ENCODE data around the gene ERC2.
A peak's percentile ranks its signal among the peaks of the same experiment; 100 is the strongest.

The ERC2 gene

GRCh38 chr3:55909373-55909772 lies 558.9 kb downstream of the ERC2 start:
- DNase-seq, result no peak

- no peak for DNase-seq
These were observed 560.7 kb downstream of the ERC2 start for GRCh38 chr3:55907616-55908015.

- no peak for DNase-seq
These were observed 561.4 kb downstream of the ERC2 start for GRCh38 chr3:55906896-55907295.

GRCh38 chr3:55904716-55905115 lies 563.6 kb downstream of the ERC2 start:
- DNase-seq, result no peak

- DNase-seq, result no peak
These were observed 564.6 kb downstream of the ERC2 start for GRCh38 chr3:55903680-55904079.

- no peak for DNase-seq
These were observed 565.9 kb downstream of the ERC2 start for GRCh38 chr3:55902221-55902900.

- no peak for DNase-seq
These were observed 568.4 kb downstream of the ERC2 start for GRCh38 chr3:55899887-55900286.

GRCh38 chr3:55897573-55898224 lies 570.6 kb downstream of the ERC2 start:
- DNase-seq, result peak; percentile 12

GRCh38 chr3:55895897-55896566 lies 572.2 kb downstream of the ERC2 start:
- no peak for DNase-seq

- DNase-seq, result no peak
These were observed 573.7 kb downstream of the ERC2 start for GRCh38 chr3:55894605-55895004.

GRCh38 chr3:55893045-55893664 lies 575.1 kb downstream of the ERC2 start:
- peak; percentile 55 for DNase-seq

GRCh38 chr3:55891106-55891505 lies 577.2 kb downstream of the ERC2 start:
- no peak for DNase-seq

- DNase-seq, result no peak
These were observed 579.9 kb downstream of the ERC2 start for GRCh38 chr3:55888282-55888885.

- DNase-seq, result peak; percentile 53
These were observed 582.5 kb downstream of the ERC2 start for GRCh38 chr3:55885721-55886120.

GRCh38 chr3:55884491-55885285 lies 583.6 kb downstream of the ERC2 start:
- DNase-seq, result no peak

- DNase-seq, result no peak
These were observed 584.2 kb downstream of the ERC2 start for GRCh38 chr3:55884066-55884465.

- no peak for DNase-seq
These were observed 586.3 kb downstream of the ERC2 start for GRCh38 chr3:55882006-55882405.

GRCh38 chr3:55880357-55880756 lies 587.9 kb downstream of the ERC2 start:
- no peak for DNase-seq

- DNase-seq, result peak; percentile 37
These were observed 588.4 kb downstream of the ERC2 start for GRCh38 chr3:55879901-55880331.

GRCh38 chr3:55877703-55878102 lies 590.6 kb downstream of the ERC2 start:
- DNase-seq, result no peak

- DNase-seq, result no peak
These were observed 591.7 kb downstream of the ERC2 start for GRCh38 chr3:55876560-55876959.

GRCh38 chr3:55875113-55875512 lies 593.2 kb downstream of the ERC2 start:
- DNase-seq, result no peak

Data from fibroblast of skin of abdomen (primary cell).